Peyer's patch (tissue), 4 donors: ENCODE data around the gene AMY1B. TPM values are rescaled to one million over a fixed set of nuclear protein-coding genes. Genes with fewer than 3 reads are reported as not detected.
"Not testable (repeated sequence)": the region's sequence is repeated elsewhere in the genome, so short reads cannot be mapped to it uniquely, and the experiment has no call there.

ENCODE experiments used
- DNase-seq, 3 donors: peaks; one replicate each; pipeline ENCODE4 v3.0.0-alpha.2; 2017 to 2019
- H3K27ac ChIP-seq, 4 donors: fragments of 200-600 bp; sonication (generic); one replicate each; pipeline ENCODE4 v1.5.1; 2016 to 2019
- H3K27me3 ChIP-seq, 2 donors: fragments of 200-600 bp; sonication (generic); one replicate each; pipeline ENCODE4 v1.5.1; 2019
- H3K36me3 ChIP-seq, 3 donors: fragments of 200-600 bp; sonication (generic); one replicate each; pipeline ENCODE4 v1.5.1; 2016 to 2019
- H3K4me1 ChIP-seq, 4 donors: fragments of 200-600 bp; sonication (generic); one replicate each; pipeline ENCODE4 v1.5.1; 2016 to 2019
- H3K4me3 ChIP-seq, 4 donors: fragments of 200-600 bp; sonication (generic); 1 replicate in 3 of 4; 2 replicates in 1 of 4; pipeline ENCODE4 v1.5.1; 2016 to 2019; ENCODE audit warnings: mild to moderate bottlenecking in 1 of 4
- H3K9me3 ChIP-seq, 4 donors: fragments of 200-600 bp; sonication (generic); one replicate each; pipeline ENCODE4 v1.5.1; 2016 to 2019; ENCODE audit warnings: mild to moderate bottlenecking in 1 of 4
- small RNA-seq, 2 donors: library from RNA; depleted of rRNA; stranded (forward); fragments of <200 nt; gene quantifications; one replicate each; pipeline ENCODE3, GENCODE V24; 2016
- total RNA-seq, 4 donors: library from RNA; depleted of rRNA; stranded (reverse); fragments of >200 nt; gene quantifications; one replicate each; pipeline ENCODE4 v1.1.0, GENCODE V29; 2016

AMY1B gene
- total RNA-seq, 4 donors from 2014 or later, result not detected

GRCh38 chr1:103643908-103644307, 52.1 kb downstream of the AMY1B start:
- H3K4me3 ChIP-seq, H3K27me3 ChIP-seq, H3K27ac ChIP-seq, H3K9me3 ChIP-seq, H3K4me1 ChIP-seq, DNase-seq, H3K36me3 ChIP-seq: not testable (repeated sequence)

- H3K4me3 ChIP-seq, H3K4me1 ChIP-seq, H3K27me3 ChIP-seq, DNase-seq, H3K27ac ChIP-seq, H3K9me3 ChIP-seq, H3K36me3 ChIP-seq: not testable (repeated sequence)
Observed at GRCh38 chr1:103641194-103641593, 54.8 kb downstream of the AMY1B start.

Small RNA genes within 50 kb of the gene (small RNA-seq; reads per million reads assigned to genes)
- 0 reads per million in 2 donors for gene AC105272.1

Other genes starting within 250 kb of the AMY1B start
- gene RNPC3, start 170.5 kb downstream of the AMY1B start, total RNA-seq, result 100 to 1,000 TPM in 1 of 4 donors, 10 to 100 TPM in 3; 49.0 to 158 (median 73.4) TPM
- 10 to 100 TPM; 20.3 to 46.4 (median 28.4) TPM for gene AMY2B, start 124.6 kb downstream of the AMY1B start, total RNA-seq
- gene AMY2A, start 78.8 kb downstream of the AMY1B start, total RNA-seq, result 1 to 10 TPM in 1 of 4 donors, not detected in 3; 1.1 TPM
- gene AMY1A, start 40.5 kb downstream of the AMY1B start, total RNA-seq, result not detected
- not detected for gene AMY1C, start 53.7 kb upstream of the AMY1B start, total RNA-seq